IPS DF 19.7 (cell line): ENCODE measurements around the gene RFWD3.
"Not testable (repeated sequence)": the region's sequence is repeated elsewhere in the genome, so short reads cannot be mapped to it uniquely, and the experiment has no call there.

ENCODE experiments used
- DNase-seq: peaks from one replicate; pipeline ENCODE4 v3.0.0-alpha.2; 2013; ENCODE audit warnings: low read depth, low spot score

The RFWD3 gene

DNA sequence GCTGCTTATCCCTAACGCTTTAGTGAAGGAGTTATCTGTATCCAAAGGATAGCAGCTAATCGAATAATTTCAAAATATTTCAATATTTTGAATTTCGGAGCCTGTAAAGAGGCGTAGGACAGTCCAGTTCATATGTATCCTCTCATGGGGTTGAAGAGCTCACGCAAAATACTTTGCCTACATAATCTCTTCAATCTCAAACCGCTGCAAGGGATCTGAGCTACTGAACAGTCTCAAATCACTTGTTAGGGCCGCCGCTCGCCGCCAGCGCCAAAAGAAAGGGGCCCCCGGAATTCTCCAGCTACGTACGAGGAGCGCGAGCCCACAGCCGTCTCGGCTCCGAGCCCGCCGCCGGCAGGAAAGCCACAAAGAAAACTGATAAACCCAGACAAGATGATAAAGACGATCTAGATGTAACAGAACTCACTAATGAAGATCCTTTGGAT lies 601 bp upstream of the RFWD3 start:
- no peak for DNase-seq

DNA sequence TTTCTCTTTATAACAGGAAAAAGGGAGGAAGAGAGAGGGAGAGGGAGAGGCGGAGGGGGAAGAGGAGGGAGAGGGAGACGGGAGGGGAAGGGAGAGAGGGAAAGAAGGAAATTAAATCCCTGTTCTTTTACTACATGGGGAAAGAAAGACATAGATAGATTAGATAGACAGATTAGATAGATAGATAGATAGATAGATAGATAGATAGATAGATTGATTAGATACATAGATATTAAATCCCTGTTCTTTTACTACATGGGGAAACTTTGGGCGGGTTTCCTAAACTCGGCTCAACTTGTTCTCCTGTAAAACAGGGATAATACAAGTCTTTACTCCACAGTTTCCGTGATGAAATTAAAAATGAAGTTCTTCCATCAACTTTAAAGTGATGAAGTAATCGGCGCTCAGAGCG lies 661 bp downstream of the RFWD3 start:
- DNase-seq: no peak

DNA sequence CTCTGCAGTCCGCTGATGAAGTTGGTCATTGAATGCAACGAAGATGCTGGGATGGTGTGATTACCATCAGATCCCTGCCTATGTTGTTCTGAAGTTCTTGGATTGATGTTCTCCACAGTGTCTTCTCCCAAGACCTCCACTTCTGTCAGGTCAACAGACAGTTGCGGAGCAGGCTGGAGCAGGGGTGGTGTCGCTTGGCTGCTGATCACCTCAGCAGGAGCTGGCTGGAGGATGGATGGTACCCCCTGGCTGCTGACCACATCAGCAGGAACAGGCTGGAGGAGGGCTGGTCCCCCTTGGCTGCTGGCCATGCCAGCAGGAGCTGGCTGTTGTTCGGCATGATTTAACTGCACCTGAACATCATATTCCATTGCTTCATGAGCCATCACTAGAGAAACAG lies 5.6 kb downstream of the RFWD3 start:
- DNase-seq: no peak

DNA sequence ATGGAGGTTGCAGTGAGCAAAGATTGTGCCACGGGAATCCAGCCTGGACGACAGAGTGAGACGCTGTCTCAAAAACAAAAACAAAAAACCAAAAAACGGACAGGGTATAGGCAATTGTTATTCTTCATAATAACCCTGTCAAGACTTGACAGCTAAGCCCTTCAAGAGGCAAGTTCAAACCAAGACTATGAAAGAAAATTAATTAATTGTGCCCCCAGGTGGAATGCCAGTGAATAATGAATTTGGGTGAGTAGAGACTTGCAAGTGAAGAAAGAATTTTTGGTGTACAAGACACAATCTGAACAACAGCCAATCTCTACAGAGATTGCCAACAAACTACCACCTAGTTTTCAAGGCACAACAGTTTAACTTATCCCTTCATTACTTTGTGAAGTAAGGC lies 6.3 kb downstream of the RFWD3 start:
- DNase-seq: no peak

DNA sequence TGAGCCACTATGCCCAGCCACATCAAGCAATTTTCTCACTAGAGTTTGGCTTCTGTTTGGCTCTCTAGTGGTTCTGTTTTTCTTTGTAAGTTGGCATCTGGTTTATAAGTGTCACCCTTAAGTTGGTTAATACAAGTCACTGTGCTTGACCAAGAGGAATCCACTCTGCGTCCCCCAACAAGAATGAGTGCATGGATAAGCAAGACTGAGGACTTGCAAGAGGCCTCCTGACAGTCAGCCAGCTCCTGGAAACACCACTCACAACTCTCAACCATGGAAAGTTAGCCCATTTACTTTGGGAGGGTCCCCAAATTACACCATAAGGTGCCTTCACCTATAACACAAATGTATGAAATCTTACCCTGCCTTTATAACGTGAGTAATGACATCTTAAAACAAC lies 7.6 kb downstream of the RFWD3 start:
- DNase-seq: no peak

DNA sequence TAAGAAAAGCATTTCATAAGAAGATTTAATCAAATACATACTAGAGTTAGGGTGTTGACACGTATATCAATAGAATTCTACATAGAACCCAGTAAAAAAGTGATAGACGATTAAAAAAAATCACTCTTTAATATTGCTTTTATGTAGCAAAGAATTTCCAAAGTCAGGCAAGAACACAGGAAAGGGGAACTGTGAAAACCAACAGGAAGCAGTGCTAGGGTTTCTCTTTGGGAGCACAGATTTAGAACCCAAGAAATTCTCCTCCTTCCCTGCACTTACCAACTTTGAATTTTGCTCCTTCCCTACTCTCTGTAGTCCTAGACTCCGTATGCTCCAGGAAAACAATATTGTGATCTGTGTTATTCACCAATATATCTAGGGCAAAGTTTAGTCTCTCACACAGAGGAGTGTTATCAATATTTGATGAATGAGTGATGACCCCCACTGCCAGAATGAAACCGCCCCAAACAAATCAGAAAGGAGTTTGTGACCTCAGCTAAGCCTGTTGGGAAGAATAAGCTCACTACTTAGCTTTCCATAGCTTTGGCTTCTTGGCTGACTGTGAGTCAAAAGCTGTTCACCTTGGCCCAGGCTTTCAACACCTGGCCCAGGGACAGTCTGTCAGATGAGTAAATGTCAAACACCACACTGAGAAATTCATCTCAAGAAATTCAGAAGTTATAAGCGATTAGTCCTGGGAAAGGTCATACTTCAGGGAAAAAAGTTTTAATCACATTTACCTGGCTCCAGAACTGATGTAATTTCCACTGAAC lies 8.6 kb downstream of the RFWD3 start:
- no peak for DNase-seq

DNA sequence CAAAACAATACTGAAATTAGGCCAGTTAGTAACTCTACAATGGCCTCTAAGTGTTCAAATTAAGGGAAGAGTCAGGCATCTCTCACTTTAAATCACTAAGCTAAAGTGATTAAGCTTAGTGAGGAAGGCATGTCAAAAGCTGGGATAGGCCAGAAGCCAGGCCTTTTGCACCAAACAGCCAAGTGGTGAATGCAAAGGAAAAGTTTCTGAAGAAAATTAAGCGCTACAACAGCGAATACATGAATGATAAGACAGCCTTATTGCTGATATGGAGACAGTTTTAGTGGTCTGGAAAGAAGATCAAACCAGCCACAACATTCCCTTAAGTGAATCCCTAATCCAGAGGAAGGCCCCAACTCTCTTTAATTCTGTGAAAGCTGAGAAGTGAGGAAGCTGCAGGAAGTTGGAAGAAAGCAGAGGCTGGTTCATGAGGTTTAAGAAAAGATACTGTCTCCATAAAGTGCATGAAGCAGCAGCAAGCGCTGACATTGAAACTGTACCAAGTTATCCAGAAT lies 12.1 kb downstream of the RFWD3 start:
- no peak for DNase-seq

DNA sequence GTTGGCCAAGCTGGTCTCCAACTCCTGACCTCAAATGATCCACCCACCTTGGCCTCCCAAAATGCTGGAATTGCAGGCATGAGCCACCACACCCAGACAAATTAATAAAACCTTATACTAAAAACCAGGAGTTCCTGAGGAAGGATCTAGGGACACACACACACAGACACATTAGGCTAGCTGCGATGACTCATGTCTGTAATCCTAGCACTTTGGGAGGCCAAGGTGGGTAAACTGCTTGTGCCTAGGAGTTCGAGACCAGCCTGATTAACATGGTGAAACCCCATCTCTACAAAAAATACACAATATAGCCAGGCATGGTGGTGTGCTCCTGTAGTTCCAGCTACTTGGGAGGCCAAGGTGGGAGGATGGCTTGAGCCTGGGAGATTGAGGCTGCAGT lies 13.8 kb downstream of the RFWD3 start:
- not testable (repeated sequence) for DNase-seq

DNA sequence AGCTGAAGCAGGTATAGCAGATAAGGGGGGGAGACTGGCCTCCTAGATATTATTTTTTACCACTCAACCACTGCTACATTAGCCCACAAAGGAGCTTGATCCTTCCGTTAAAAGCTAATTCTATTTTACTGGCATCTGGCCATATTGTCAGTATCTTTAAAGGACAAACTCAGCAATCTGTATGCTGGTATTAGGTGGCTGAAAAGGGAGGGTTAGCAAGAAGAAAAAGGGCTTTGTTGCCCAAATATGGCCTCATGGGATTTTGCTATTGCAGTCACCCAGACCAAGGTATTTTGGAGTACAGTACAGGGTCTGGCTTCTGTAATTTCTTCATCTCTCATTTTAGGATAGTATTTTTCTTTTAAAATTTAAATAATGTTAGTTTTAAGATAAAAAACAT lies 14.4 kb downstream of the RFWD3 start:
- DNase-seq: no peak

DNA sequence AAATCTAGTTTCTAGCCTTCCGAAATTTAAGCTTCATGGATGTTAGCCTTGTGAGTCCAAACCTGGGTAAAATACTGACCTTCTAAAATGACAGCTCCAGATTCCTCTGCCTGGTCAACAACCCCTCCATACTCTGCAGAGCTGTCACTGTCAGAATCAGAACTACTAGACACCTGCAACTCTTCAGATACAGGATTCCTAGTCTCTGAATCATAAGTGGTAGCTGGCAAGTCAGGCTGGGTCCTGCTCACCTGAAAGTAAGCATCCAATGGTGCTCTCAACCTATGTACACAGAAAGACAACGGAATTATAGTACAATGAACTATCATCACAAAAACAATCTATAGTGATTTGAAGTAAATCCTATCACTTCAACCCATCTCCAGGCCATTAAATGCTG lies 14.8 kb downstream of the RFWD3 start:
- no peak for DNase-seq

DNA sequence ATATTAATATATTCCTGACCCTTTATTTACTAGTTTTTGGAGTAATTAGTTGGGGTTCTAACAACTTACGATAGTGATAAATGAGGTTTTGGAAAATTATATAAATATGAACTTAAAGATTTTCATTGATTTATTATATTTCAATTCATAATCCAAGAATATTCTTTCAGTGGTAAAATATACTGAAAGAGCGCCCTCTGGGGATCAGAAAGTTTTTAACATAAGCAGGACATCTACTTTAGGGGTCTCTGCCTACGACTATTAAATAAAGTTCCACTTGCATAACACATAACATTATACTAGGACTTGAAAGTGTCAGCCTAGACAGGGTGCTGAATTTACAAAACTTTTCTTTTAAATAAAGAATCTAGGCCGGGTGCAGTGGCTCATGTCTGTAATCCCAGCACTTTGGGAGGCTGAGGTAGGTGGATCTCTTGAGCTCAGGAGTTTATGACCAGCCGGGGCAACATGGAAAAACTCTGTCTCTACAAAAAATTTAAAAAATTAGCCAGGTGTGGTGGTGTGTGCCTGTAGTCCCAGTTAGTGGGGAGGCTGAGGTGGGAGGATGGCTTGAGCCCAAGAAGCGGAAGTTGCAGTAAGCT lies 15.6 kb downstream of the RFWD3 start:
- DNase-seq: no peak

DNA sequence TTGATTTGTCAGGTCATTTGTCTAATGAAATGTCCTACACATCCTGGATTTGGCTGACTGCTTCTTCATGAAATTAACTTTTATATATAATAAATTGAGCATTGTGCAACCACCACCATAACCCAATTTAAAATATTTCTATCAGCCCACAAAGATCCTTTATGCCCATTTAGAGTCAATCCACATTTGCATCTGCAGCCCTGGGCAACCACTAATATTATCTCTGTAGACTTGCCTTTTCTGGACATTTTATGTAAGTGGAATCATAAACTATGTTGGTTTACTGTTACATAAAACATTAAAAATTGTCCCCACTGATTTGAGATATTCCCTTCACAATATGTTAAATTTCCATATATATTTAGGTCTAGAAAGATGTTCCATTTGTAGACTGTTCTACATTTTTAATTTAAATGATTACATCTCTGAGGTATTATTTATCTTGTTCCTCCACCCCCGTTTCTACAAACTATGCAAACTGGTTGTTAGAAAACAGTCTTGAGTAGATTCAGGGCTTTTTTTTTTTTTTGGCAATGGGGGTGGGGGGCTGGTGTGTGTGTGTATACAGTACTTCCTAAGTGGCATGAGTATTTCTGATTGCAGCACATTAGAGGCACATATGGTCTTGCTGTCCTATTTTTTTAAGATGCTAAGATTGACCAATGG lies 16.7 kb downstream of the RFWD3 start:
- no peak for DNase-seq

DNA sequence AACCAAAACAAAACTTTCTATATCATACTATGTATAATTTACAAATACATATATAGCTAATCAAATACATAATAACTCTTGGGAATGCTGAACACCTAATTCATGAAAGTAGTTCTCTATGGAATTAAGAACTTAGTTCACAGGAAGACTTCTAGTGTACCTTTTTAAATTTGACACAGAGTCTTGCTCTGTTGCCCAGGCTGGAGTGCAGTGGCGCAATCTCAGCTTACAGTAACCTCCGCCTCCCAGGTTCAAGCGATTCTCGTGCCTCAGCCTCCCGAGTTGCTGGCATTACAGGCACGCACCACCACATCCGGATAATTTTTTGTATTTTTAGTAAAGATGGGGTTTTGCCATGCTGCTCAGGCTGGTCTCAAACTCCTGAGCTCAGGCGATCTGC lies 24.7 kb downstream of the RFWD3 start:
- no peak for DNase-seq

DNA sequence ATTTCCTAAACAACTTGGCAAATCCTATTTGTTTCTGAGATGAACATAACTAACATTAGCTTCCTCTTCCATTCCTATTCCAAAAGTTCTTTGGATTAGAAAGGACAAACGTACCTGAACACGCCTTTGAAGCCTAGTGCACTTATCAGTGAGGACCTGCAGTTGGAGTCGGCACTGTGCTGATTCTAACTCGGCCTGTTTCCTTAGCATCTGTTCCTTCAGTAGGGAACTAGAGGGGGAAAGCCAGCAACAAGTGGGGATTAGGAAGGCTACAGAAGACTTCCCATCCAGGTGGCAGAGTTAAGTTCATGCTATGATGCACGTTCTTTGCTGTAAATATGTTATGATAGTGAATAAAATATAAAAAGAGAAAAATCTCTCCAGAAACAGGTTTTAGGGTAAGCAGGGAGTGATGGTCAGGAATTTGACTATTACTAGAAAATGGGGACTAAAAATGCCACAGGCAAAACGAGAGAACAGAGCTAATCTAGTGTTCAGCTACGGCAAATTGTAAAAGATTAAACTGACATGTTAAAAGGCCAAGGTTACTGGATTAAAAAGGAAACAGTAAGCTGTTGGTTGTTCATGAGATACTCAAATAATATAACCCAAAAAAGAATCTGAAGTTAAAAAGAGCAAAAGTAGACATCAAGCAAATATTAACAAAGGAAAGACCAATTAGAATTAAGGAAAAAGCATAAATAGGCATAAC lies 28.8 kb downstream of the RFWD3 start:
- DNase-seq: no peak

DNA sequence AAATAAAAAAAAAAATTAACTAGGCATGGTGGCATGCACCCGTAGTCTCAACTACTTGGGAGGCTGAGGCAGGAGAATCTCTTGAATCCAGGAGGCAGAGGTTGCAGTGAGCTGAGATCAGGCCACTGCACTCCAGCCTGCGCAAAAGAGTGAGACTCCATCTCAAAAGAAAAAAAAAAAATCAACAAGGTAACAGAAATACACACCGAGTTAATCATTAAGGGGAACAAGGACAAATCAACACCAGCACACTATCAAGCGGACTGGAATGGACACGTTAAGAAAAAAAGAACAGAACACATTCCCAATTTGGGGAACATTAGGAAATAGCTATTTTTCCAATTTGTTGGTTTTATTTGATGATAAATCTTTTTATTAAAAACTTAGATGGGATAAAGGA lies 31.4 kb downstream of the RFWD3 start:
- no peak for DNase-seq

DNA sequence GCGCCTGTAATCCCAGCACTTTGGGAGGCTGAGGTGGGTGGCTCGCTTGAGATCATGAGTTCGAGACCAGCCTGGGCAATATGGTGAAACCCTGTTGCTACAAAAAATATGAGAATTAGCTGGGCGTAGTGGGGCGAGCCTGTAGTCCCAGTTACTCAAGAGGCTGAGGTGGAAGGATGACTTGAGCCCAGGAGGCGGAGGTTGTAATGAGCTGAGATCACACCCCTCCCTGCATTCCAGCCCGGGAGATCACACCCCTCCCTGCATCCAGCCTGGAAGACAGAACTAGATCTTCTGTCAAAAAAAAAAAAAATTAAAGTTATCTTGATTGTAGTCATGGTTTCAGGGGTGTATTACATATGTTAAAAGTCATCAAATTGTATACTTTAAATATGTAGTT lies 33.0 kb downstream of the RFWD3 start:
- no peak for DNase-seq

DNA sequence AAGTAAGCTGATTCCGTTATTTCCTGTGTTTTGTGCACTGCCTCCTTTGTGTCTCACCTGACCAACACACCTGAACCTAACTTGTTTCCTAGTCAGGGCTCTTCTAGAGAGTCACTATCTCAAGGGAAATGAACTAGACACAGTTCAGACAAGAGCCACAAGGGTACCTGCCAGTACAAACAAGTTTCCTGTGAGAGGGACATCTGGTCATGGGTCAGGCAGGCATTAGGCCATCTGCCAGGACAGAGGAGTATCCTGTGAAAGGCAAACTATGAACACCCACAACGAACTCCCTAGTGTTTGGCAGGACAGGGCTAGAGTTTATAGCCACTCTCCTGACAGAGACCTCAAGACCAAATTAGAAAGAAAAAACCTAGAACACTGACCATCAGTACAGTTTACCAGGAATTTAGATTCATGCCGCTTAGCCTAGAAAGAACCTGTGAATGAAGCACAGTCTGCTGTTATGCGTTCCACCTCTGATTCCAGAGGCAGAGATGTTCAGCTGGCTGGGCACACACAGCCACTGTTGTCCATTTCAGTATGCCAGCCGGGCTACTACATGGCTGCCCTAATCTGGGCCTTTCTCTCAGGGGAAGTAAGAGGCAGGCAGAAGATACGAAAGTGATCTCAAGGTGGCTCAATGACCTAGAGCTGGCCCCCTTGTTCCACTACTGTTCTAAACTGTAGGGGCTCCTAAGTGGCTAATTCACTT lies 39.0 kb downstream of the RFWD3 start:
- no peak for DNase-seq

DNA sequence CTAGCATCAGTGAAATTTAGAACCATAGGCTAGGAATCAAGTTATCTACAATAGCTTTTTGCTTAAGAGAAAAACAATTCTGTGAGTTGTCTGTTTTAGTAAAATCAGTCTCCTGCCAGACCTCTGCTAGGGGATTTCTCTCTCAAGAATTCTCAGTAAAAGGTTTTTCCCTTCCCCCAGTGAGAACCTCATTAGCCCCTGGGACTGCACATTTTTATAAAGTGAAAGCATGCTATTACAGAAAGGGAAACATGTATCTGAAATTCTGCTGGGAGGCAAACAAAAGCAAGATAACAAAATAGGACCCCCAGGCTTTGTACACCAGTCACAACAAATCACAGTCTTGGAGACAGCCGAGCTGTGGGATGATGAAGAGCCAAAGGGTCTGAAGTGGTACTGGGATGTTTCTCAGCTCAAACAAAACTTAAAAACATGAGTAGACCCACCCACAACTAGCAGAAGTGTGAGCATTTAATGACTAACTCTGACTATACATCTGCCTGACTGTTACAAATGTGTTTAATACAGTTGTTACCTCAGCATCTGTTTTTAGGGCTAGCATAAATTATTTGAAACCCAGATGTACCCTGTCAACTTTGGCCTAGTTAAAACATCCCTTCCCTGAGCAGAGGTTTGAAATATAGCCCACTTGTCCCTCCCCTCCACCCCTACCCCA lies 39.8 kb downstream of the RFWD3 start:
- no peak for DNase-seq

DNA sequence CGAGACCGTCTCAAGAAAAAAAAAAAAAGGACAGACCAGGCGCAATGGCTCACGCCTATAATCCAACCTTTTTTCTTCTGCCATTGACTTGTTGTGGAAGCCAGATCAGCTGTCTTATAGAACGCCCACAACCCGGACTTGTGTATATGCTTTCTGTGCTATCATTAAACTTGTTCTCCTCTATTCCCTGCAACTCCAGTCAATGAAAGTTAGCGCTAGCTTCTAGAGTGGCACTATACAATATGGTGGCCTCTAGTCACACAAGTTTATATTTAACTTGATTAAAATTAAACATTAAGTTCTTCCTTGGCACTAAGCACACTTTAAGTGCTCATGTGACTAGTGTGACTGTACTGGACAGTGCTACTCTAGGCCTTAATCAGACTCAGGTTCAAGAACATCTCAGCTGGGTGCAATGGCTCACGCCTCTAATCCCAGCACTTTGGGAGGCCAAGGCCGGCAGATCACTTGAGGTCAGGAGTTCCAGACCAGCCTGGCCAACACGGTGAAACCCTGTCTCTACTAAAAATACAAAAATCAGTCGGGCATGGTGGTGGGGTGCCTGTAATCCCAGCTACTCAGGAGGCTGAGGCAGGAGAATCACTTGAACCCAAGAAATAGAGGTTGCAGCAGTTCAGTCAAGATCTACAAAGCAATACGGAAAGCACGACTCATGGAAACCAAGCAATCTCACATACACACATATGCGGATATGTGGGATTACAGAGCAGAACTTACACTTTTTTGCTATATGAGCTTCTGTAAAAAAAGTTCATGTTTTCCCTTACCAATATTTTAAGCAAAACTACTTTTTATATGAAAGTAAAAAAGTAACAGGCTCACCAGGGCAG lies 41.0 kb downstream of the RFWD3 start:
- no peak for DNase-seq

DNA sequence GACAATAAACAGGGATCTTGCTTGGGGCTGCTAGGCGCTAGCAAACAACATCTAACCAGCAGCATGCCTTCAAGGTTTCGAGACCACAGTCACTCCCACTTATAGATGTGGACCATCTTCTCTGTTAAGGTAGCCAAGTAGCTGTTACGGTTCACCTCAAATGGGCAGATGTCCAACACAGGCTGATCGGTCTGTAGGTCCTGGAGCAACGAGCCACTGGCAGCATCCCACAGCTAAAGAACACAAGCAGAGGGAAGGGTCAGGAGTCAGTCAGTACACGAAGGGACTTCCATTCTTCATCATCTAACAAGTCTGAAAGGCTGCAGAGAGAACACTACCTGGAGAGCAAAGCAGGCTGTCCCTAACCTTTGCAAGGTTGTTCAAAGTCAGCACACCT lies 42.8 kb downstream of the RFWD3 start:
- no peak for DNase-seq
